ENCODE data around the gene TBX18.

DNA sequence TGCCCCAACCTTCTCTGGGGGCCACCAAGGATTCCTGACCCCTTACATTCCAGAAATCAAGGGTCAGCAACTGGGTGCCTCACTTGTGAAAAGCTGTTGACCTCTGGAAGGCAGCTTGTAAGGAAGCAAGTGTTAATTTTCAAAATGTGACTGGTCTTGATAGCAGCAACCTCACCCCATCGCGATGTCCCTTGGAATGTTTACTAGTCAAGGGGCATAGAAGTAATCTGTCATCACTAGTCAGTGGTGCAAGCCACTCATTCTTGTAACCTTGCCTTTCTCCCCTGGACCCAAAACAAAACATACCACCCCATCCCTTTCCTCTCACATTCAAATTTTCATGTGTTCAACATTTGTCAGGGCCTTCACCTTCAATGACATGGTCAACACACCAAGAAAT is 30.5 kb downstream of the TBX18 start:
- TF ChIP-seq, protein P1, sequence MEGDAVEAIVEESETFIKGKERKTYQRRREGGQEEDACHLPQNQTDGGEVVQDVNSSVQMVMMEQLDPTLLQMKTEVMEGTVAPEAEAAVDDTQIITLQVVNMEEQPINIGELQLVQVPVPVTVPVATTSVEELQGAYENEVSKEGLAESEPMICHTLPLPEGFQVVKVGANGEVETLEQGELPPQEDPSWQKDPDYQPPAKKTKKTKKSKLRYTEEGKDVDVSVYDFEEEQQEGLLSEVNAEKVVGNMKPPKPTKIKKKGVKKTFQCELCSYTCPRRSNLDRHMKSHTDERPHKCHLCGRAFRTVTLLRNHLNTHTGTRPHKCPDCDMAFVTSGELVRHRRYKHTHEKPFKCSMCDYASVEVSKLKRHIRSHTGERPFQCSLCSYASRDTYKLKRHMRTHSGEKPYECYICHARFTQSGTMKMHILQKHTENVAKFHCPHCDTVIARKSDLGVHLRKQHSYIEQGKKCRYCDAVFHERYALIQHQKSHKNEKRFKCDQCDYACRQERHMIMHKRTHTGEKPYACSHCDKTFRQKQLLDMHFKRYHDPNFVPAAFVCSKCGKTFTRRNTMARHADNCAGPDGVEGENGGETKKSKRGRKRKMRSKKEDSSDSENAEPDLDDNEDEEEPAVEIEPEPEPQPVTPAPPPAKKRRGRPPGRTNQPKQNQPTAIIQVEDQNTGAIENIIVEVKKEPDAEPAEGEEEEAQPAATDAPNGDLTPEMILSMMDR (IDR thresholded peaks at IDR 0.05) = no peak
- no peak for TF ChIP-seq POLR2A (IDR thresholded peaks at IDR 0.05)

Measured in uterus (tissue), 2 donors.